ENCODE results near the gene ZBTB12.
A peak's percentile ranks its signal among the peaks of the same experiment; 100 is the strongest.

The ZBTB12 gene

DNA sequence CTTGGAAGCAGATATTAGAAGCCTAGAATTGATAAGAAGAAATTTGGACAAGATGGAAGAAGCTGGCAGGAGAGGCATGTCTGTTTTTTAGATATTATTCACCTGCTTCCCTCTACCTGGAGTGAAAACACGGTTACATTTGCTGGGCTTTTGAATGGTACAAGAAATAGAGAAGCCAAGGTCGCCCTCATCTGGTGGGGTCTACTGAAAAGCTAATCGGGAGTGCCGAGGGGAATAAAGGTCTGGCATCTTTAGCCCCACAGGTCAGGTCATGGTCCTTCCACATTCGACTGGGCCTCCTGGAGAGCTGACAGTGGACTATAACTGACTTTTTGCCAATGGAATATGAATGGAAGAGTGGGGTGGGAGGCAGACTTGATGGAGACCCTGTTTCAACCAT lies 21.1 kb upstream of the ZBTB12 start:
- peak; percentile 29 for DNase-seq (ENCODE audit: low read depth)
- TF ChIP-seq, protein P1, sequence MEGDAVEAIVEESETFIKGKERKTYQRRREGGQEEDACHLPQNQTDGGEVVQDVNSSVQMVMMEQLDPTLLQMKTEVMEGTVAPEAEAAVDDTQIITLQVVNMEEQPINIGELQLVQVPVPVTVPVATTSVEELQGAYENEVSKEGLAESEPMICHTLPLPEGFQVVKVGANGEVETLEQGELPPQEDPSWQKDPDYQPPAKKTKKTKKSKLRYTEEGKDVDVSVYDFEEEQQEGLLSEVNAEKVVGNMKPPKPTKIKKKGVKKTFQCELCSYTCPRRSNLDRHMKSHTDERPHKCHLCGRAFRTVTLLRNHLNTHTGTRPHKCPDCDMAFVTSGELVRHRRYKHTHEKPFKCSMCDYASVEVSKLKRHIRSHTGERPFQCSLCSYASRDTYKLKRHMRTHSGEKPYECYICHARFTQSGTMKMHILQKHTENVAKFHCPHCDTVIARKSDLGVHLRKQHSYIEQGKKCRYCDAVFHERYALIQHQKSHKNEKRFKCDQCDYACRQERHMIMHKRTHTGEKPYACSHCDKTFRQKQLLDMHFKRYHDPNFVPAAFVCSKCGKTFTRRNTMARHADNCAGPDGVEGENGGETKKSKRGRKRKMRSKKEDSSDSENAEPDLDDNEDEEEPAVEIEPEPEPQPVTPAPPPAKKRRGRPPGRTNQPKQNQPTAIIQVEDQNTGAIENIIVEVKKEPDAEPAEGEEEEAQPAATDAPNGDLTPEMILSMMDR (conservative IDR thresholded peaks at IDR 0.05; ENCODE audit: control insufficient read depth, insufficient read depth, low read depth, low read length): peak; percentile 17
- no peak overlapping the region for H3K4me3 ChIP-seq (ENCODE audit: control insufficient read depth, low read depth, low read length)

DNA sequence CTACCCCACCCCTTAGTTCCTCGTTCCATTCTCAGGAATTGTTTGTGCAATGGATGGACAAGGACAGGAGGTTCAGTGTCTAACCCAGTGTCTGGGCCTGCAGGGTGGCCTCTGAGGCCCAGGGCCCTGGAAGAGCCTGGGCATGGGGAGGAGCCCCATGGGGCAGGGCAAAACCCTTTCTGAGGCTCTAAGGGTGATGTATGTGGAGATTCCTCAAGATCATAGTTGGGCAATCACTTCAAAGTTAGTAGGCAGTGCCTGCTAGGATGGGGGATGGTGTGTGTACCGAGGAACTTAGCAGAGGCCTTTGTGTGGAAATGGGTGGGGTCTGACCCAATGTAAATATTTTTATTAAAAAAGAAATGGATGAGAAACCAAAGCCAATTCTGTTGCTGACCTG lies 18.9 kb upstream of the ZBTB12 start:
- H3K4me3 ChIP-seq (ENCODE audit: control insufficient read depth, low read depth, low read length): no peak overlapping the region
- DNase-seq (ENCODE audit: low read depth): no peak
- TF ChIP-seq, protein P1 (conservative IDR thresholded peaks at IDR 0.05; ENCODE audit: control insufficient read depth, insufficient read depth, low read depth, low read length): no peak

DNA sequence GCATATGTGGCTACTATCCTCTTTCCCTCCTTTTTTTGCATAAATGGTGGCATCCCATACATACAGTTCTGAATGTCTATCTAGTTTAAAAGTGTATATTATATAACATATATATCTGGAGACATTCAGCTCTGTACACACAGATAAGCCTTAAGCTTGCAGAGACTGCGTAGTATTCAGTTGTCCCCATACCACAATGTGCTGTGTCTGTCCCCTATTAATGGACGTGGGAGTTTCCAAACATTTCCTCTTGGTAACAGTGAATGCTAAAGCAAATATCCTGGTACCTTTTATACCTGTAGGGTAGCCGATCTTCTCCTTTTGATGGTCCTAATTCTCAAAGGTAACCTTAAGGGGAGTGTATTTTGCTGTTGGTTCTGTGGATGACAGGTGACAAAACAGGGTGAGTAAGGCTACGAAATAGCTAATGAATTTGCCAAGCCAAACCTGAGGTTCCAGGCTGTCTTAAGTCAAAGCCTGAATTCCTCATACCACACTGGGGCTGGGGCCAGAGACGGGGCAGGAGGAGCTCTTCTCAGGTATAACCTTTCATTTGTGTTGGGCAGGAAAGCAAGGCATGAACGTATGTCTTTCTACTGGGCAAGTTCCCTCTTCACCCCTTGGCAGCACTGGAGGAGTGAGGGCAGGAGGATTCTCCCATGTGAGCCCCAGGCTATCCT lies 17.9 kb upstream of the ZBTB12 start:
- TF ChIP-seq, protein P1 (conservative IDR thresholded peaks at IDR 0.05; ENCODE audit: control insufficient read depth, insufficient read depth, low read depth, low read length): no peak
- no peak for DNase-seq (ENCODE audit: low read depth)
- H3K4me3 ChIP-seq (ENCODE audit: control insufficient read depth, low read depth, low read length): no peak overlapping the region

DNA sequence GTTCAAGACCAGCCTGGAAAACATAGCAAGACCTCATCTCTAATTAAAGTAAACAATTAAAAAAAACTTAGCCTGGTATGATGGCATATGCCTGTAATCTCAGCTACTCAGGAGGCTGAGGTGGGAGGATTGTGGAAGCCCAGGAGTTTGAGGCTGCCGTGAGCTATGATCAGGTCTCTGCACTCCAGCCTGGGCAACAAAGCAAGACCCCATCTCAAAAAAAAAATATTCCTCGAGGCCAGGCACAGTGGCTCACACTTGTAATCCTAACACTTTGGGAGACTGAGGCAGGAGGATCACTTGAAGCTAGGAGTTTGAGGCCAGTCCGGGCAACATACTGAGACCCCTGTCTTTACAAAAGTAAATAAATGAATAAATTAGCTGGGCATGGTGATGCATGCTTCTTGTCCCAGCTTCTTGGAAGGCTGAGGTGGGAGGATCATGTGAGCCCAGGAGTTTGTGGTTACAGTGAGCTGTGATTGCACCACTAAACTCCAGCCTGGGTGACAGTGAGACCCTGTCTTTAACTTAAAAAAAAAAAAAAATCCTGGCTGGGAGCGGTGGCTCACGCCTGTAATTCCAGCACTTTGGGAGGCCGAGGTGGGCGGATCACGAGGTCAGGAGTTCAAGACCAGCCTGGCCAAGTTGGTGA lies 16.3 kb upstream of the ZBTB12 start:
- no peak overlapping the region for H3K4me3 ChIP-seq (ENCODE audit: control insufficient read depth, low read depth, low read length)
- TF ChIP-seq, protein P1 (conservative IDR thresholded peaks at IDR 0.05; ENCODE audit: control insufficient read depth, insufficient read depth, low read depth, low read length): no peak
- DNase-seq (ENCODE audit: low read depth): peak; percentile 38

DNA sequence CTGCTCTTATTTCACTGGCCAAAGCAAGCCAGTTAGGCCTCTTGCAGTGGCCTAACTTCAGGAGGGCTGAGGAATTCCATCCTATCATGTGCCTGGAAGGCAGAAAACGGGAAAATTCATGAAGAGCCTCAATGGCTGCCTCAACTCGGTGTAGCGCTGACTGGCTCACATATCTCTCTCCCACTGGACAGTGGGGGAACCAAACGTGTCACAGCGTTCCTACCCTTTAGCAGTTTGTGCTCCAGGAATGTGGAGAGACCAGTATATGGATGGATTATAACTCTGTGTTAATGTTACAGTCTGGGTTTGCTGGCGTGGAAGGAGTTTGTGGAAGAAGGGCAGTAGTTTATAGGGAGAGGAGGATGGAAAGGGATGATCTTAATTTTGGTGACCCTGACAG lies 13.9 kb upstream of the ZBTB12 start:
- no peak overlapping the region for H3K4me3 ChIP-seq (ENCODE audit: control insufficient read depth, low read depth, low read length)
- DNase-seq (ENCODE audit: low read depth): no peak
- TF ChIP-seq, protein P1 (conservative IDR thresholded peaks at IDR 0.05; ENCODE audit: control insufficient read depth, insufficient read depth, low read depth, low read length): no peak

DNA sequence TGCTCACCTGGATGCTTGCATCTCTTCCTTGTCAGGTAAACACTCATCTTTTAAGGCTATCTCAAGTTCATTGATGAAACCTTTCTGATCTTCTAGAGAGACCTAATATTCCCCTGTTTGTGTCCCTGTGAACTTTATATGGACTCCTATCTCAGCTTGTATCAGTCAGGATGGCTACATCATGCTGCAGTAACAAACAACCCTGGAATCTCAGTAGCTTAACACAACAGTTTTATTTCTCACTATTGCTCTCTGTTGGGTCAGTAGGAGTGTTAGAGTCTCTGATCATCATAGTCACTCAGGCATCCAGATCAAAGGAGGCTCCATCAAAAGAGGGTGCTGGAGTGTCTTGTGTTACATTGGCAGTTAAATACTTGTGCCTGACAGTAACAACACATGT lies 13.5 kb upstream of the ZBTB12 start:
- no peak overlapping the region for H3K4me3 ChIP-seq (ENCODE audit: control insufficient read depth, low read depth, low read length)
- TF ChIP-seq, protein P1 (conservative IDR thresholded peaks at IDR 0.05; ENCODE audit: control insufficient read depth, insufficient read depth, low read depth, low read length): no peak
- no peak for DNase-seq (ENCODE audit: low read depth)

All from fibroblast of mammary gland (primary cell).